Neural cell (in vitro differentiated cells): ENCODE measurements around the gene PDGFA. TPM values are rescaled to one million over a fixed set of nuclear protein-coding genes. Genes with fewer than 3 reads are reported as not detected.

Experiments
- H2AFZ ChIP-seq: fragments of 200-600, 300-800 bp; sonication (generic), shearing (Covaris generic); 2 replicates; pipeline ENCODE4 v1.6.0; 2014; ENCODE audit warnings: low read depth, mild to moderate bottlenecking, antibody characterized with exemption, low read length, moderate library complexity
- H3F3A ChIP-seq: fragments of 200-600 bp; shearing (Covaris generic); 2 replicates; pipeline ENCODE4 v1.6.1; 2016; ENCODE audit warnings: mild to moderate bottlenecking, moderate library complexity, mixed read lengths, antibody characterized with exemption, low read length; ENCODE audit not compliant: insufficient read depth, poor library complexity, severe bottlenecking
- H3K27ac ChIP-seq: fragments of 200-600, 300-800 bp; sonication (generic), shearing (Covaris generic); 2 replicates; pipeline ENCODE4 v1.5.1; 2014; ENCODE audit warnings: mild to moderate bottlenecking, low read length, moderate library complexity
- H3K27me3 ChIP-seq: fragments of 300-800, 200-600 bp; sonication (generic), shearing (Covaris generic); 2 replicates; pipeline ENCODE4 v1.6.0; 2014; ENCODE audit warnings: mild to moderate bottlenecking, low read depth, low read length, moderate library complexity; ENCODE audit not compliant: insufficient read depth
- H3K36me3 ChIP-seq: fragments of 300-800, 200-600 bp; sonication (generic), shearing (Covaris generic); 2 replicates; pipeline ENCODE4 v1.5.1; 2014; ENCODE audit warnings: mild to moderate bottlenecking, antibody characterized with exemption, low read length, moderate library complexity; ENCODE audit not compliant: insufficient read depth
- H3K4me2 ChIP-seq: fragments of 300-800, 200-600 bp; sonication (generic), shearing (Covaris generic); 2 replicates; pipeline ENCODE4 v1.6.0; 2014; ENCODE audit warnings: mild to moderate bottlenecking, low read length
- H3K4me3 ChIP-seq: fragments of 300-800, 200-600 bp; sonication (generic), shearing (Covaris generic); 2 replicates; pipeline ENCODE4 v1.5.1; 2014; ENCODE audit warnings: mild to moderate bottlenecking, low read length, moderate library complexity
- H3K79me2 ChIP-seq: fragments of 200-600 bp; shearing (Covaris generic); replicated peaks from 2 replicates; pipeline ENCODE4 v1.6.0; 2014; ENCODE audit warnings: mild to moderate bottlenecking, low read length, moderate library complexity; ENCODE audit not compliant: insufficient read depth
- H3K9ac ChIP-seq: fragments of 300-800, 200-600 bp; sonication (generic), shearing (Covaris generic); 2 replicates; pipeline ENCODE4 v1.6.1; 2016; ENCODE audit warnings: mild to moderate bottlenecking, low read length, mixed read lengths
- H3K9me2 ChIP-seq: fragments of 200-600 bp; shearing (Covaris generic); 2 replicates; pipeline ENCODE4 v1.6.1; 2016; ENCODE audit warnings: mild to moderate bottlenecking, low read length, mixed read lengths; ENCODE audit not compliant: insufficient read depth
- H3K9me3 ChIP-seq: fragments of 200-600, 300-800 bp; sonication (generic), shearing (Covaris generic); 2 replicates; pipeline ENCODE4 v1.6.1; 2016; ENCODE audit warnings: mild to moderate bottlenecking, mixed run types, low read length, moderate library complexity, mixed read lengths
- H4K20me1 ChIP-seq: fragments of 200-600 bp; shearing (Covaris generic); 2 replicates; pipeline ENCODE4 v1.6.1; 2016; ENCODE audit warnings: mild to moderate bottlenecking, mixed run types; ENCODE audit not compliant: insufficient read depth
- EP300 ChIP-seq: fragments of 450-650 bp; conservative IDR thresholded peaks from 2 replicates; pipeline ENCODE4 v1.6.1; 2014; ENCODE audit warnings: antibody characterized with exemption, mild to moderate bottlenecking, moderate library complexity; ENCODE audit not compliant: poor library complexity, severe bottlenecking
- EZH2 ChIP-seq: fragments of 200-600, 300-800 bp; shearing (Covaris generic), sonication (generic); IDR thresholded peaks from 2 replicates; pipeline ENCODE4 v1.6.1; 2014; ENCODE audit warnings: antibody characterized with exemption, low read length, borderline replicate concordance, mild to moderate bottlenecking; ENCODE audit not compliant: insufficient read depth, poor library complexity, severe bottlenecking
- MXI1 ChIP-seq: fragments of 450-650 bp; conservative IDR thresholded peaks from 2 replicates; pipeline ENCODE4 v1.6.1; 2014; ENCODE audit warnings: antibody characterized with exemption, mild to moderate bottlenecking; ENCODE audit not compliant: poor library complexity, severe bottlenecking
- POLR2AphosphoS5 ChIP-seq: IDR thresholded peaks from 2 replicates; pipeline ENCODE4 v1.6.1; 2012
- RAD21 ChIP-seq: fragments of 450-650 bp; conservative IDR thresholded peaks from 2 replicates; pipeline ENCODE4 v1.6.1; 2014; ENCODE audit warnings: antibody characterized with exemption, mild to moderate bottlenecking, moderate library complexity
- SMC3 ChIP-seq: fragments of 450-650 bp; conservative IDR thresholded peaks from 2 replicates; pipeline ENCODE4 v1.6.1; 2014; ENCODE audit warnings: antibody characterized with exemption, mild to moderate bottlenecking, moderate library complexity; ENCODE audit not compliant: poor library complexity
- polyA plus RNA-seq: library from polyadenylated mRNA; depleted of rRNA; stranded (reverse); fragments of >200 nt; gene quantifications from 2 replicates; pipeline ENCODE4 v1.2.3, GENCODE V29; 2014
- TF ChIP-seq, protein P1 (sequence below): fragments of 450-650 bp; IDR thresholded peaks from 2 replicates; pipeline ENCODE4 v1.5.1; 2014; ENCODE audit warnings: antibody characterized with exemption, mild to moderate bottlenecking, moderate library complexity; ENCODE audit not compliant: poor library complexity, severe bottlenecking
- TF ChIP-seq, protein P2 (sequence below): IDR thresholded peaks from 2 replicates; pipeline ENCODE4 v1.6.1; 2012; ENCODE audit warnings: borderline replicate concordance

Gene PDGFA
- polyA plus RNA-seq, 1 donor from 2014 or later, result 4.1 TPM

DNA sequence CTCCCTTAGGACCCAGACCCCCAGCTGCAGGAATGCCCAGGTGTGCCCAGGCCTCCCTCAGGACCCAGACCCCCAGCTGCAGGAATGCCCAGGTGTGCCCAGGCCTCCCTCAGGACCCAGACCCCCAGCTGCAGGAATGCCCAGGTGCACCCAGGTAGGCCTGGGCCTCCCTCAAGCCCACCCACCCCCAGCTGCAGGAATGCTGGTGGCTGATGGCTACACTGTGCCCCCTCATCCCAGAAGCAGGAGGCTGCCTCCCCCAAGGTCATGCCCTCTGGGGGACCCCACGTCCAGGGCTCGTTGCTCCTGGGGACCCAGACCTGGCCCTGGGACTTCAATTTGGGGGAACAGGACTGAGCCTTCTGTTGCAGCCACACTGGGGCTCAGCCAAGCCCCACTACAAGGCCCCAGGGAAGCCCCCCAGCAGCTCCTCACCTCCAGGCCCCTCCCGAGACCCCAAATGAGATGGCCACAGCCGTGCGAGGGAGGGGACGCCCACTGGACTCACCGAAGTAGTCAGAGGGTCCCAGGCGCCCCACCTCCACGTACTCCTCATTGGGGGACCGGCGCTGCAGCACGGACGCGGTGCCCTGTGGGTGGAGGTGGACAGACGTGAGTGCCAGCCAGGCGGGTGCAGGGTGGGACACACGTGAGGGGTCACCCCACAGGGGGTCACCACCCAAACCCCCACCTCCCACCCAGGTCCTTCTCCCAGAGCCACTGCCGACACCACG, 31.4 kb upstream of the PDGFA start:
- Histone ChIP-seq H3K36me3 (no peaks in the 10 kb centered on the region), H3K79me2 (no peaks in the 10 kb centered on the region), H3K9me2 (no peaks in the 10 kb centered on the region), H2AFZ (no peak overlapping the region), H3K9ac (no peak overlapping the region), H3K9me3 (no peaks in the 10 kb centered on the region), H4K20me1 (no peaks in the 10 kb centered on the region), H3K27me3 (no peaks in the 10 kb centered on the region), H3K27ac (no peak overlapping the region), H3K4me3 (no peak overlapping the region), H3F3A (no peaks in the 10 kb centered on the region), H3K4me2 (no peak overlapping the region)
- no peak for TF ChIP-seq EZH2

DNA sequence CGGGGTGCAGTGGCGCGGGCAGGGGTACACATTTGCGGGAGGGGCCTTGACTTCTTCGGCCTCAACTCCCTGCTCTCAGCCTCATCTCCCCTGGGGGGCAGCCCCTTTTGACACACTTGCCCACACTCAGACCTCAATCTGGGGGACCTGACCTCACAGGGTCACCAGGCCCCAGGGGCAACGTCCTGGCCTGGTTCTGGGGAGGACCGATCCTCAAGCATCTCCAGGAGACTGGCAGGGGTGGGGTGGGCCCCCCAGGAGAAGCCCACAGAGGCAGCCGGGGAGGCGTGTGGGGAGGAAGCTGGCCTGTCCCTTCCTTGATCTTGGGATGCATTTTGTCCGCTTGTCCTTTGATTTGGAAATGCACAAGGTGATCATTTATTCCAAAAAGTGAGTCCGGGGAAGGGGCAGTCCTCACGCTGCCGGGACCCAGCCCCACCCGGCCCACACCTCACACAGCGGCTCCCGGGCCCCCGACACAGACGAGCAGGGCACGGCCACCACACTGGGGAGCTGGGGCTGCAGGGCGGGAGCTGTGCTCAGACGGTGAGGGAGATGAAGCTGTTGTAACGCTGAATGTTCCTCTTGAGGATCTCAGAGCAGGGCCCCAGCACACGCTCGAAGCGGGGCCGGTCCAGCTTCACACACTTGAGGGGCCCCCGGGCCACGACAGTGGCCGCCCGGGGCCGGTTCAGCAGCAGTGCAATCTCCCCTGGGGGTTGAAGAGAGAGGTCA, 30.4 kb upstream of the PDGFA start:
- Histone ChIP-seq H3K9me3 (no peaks in the 10 kb centered on the region), H3K9ac (no peak overlapping the region), H3K4me2 (no peak overlapping the region), H3K9me2 (no peaks in the 10 kb centered on the region), H3K27ac (no peak overlapping the region), H3K27me3 (no peaks in the 10 kb centered on the region), H4K20me1 (no peaks in the 10 kb centered on the region), H3K36me3 (no peaks in the 10 kb centered on the region), H3K79me2 (no peaks in the 10 kb centered on the region), H3F3A (no peaks in the 10 kb centered on the region), H2AFZ (no peak overlapping the region), H3K4me3 (no peak overlapping the region)
- no peak for TF ChIP-seq EZH2
- TF ChIP-seq POLR2AphosphoS5, result no peak
- TF ChIP-seq EP300, result no peak
- TF ChIP-seq, protein P1, sequence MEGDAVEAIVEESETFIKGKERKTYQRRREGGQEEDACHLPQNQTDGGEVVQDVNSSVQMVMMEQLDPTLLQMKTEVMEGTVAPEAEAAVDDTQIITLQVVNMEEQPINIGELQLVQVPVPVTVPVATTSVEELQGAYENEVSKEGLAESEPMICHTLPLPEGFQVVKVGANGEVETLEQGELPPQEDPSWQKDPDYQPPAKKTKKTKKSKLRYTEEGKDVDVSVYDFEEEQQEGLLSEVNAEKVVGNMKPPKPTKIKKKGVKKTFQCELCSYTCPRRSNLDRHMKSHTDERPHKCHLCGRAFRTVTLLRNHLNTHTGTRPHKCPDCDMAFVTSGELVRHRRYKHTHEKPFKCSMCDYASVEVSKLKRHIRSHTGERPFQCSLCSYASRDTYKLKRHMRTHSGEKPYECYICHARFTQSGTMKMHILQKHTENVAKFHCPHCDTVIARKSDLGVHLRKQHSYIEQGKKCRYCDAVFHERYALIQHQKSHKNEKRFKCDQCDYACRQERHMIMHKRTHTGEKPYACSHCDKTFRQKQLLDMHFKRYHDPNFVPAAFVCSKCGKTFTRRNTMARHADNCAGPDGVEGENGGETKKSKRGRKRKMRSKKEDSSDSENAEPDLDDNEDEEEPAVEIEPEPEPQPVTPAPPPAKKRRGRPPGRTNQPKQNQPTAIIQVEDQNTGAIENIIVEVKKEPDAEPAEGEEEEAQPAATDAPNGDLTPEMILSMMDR, result no peak
- TF ChIP-seq RAD21, result no peak
- no peak for TF ChIP-seq SMC3

GRCh38 chr7:549066-549890, 29.6 kb upstream of the PDGFA start:
- no peaks in the 10 kb centered on the region for H3K79me2 ChIP-seq
- H3K9me3 ChIP-seq, result no peaks in the 10 kb centered on the region
- no peak overlapping the region for H3K27ac ChIP-seq
- H4K20me1 ChIP-seq, result no peaks in the 10 kb centered on the region
- H3K9me2 ChIP-seq, result no peaks in the 10 kb centered on the region
- no peak overlapping the region for H3K4me3 ChIP-seq
- no peaks in the 10 kb centered on the region for H3K36me3 ChIP-seq
- no peaks in the 10 kb centered on the region for H3K27me3 ChIP-seq
- TF ChIP-seq, protein P2, sequence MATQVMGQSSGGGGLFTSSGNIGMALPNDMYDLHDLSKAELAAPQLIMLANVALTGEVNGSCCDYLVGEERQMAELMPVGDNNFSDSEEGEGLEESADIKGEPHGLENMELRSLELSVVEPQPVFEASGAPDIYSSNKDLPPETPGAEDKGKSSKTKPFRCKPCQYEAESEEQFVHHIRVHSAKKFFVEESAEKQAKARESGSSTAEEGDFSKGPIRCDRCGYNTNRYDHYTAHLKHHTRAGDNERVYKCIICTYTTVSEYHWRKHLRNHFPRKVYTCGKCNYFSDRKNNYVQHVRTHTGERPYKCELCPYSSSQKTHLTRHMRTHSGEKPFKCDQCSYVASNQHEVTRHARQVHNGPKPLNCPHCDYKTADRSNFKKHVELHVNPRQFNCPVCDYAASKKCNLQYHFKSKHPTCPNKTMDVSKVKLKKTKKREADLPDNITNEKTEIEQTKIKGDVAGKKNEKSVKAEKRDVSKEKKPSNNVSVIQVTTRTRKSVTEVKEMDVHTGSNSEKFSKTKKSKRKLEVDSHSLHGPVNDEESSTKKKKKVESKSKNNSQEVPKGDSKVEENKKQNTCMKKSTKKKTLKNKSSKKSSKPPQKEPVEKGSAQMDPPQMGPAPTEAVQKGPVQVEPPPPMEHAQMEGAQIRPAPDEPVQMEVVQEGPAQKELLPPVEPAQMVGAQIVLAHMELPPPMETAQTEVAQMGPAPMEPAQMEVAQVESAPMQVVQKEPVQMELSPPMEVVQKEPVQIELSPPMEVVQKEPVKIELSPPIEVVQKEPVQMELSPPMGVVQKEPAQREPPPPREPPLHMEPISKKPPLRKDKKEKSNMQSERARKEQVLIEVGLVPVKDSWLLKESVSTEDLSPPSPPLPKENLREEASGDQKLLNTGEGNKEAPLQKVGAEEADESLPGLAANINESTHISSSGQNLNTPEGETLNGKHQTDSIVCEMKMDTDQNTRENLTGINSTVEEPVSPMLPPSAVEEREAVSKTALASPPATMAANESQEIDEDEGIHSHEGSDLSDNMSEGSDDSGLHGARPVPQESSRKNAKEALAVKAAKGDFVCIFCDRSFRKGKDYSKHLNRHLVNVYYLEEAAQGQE, result no peak
- TF ChIP-seq SMC3 (no peak), MXI1 (no peak), POLR2AphosphoS5 (no peak)
- no peaks in the 10 kb centered on the region for H3F3A ChIP-seq
- no peak overlapping the region for H3K9ac ChIP-seq
- no peak overlapping the region for H3K4me2 ChIP-seq
- H2AFZ ChIP-seq, result no peak overlapping the region
